ENCODE measurements around the gene ARHGAP28.
"Not testable (repeated sequence)": the region's sequence is repeated elsewhere in the genome, so short reads cannot be mapped to it uniquely, and the experiment has no call there.

Gene ARHGAP28

DNA sequence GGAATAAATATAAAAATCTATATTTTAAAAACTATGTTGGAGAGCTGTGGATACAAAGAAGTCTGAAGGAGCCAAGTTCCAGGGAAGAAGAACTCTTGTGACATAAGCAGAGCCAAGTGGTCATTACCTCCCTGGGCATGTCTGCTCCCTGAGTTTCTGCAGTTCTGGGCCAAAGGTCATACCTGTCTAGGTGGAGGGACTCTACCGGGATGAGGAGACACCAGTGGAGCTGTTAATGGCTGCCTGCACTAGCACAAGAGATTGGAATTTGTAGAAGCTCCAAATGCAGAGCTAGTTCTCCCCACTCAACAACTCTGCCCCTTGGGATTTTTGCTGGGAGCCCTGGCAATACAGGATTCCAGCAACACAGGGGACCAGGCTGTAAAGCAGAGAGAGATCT lies 89.8 kb downstream of the ARHGAP28 start:
- DNase-seq (ENCODE audit: low read depth in 3 of 3) = no peak

- DNase-seq (ENCODE audit: low read depth in 3 of 3) = no peak
Measured at GRCh38 chr18:6820314-6820713, 90.8 kb downstream of the ARHGAP28 start.

DNA sequence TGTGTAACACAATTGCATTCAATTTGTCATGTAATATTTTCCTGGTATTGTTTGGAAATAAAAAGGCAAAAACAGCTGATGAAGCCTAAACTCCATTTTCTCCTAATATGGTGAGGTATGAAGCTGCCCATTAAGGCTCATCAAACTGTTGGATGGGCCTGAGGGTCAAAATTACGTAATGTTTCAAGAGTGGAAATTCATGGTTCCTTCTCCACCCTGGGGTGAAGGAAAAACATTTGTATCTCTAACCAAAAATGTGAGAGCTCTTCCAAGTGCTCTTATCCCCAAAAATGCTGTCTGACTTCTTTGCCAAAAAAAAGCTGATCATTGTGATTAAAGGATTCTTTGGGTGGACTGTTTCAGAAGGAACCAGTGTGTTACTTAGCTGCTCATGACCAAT lies 91.8 kb downstream of the ARHGAP28 start:
- DNase-seq (ENCODE audit: low read depth in 3 of 3) = no peak

DNA sequence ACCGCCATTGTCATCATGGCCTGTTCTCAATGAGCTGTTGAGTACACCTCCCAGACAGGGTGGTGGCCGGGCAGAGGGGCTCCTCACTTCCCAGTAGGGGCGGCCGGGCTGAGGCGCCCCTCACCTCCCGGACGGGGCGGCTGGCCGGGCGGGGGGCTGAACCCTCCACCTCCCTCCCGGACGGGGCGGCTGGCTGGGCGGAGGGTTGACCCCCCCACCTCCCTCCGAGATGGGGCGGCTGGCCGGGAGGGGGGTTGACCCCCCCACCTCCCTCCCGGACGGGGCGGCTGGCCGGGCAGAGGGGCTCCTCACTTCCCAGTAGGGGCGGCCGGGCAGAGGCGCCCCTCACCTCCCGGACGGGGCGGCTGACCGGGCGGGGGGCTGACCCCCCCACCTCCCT lies 97.6 kb downstream of the ARHGAP28 start:
- not testable (repeated sequence) for DNase-seq (ENCODE audit: low read depth in 3 of 3)

DNA sequence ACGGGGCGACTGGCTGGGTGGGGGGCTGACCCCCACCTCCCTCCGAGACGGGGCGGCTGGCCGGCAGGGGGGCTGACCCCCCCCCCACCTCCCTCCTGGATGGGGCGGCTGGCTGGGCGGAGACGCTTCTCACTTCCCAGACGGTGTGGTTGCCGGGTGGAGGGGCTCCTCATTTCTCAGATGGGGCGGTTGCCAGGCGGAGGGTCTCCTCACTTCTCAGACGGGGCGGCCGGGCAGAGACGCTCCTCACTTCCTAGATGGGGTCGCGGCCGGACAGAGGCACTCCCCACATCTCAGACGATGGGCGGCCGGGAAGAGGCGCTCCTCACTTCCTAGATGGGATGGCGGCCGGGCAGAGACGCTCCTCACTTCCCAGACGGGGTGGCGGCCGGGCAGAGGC lies 98.0 kb downstream of the ARHGAP28 start:
- not testable (repeated sequence) for DNase-seq (ENCODE audit: low read depth in 3 of 3)

GRCh38 chr18:6830916-6831315 lies 101.4 kb downstream of the ARHGAP28 start:
- no peak for DNase-seq (ENCODE audit: low read depth in 3 of 3)

DNA sequence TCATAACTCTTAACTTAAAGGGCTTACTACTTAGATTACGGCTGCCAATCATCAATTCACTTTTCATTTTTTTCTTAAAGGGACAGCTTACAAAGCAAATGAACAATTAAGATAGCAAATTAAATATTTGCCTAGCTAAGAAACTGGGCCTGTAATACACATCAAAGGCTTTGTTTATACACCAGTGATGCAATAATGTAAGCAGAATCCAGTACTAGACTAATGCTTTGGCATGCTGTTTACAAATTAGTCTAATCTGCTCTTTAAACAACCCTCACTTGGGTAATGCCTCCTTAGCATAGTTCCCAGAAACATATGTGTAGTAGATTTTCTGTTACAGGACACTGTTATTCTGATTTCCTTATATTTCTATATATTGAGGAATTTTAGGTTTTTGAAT lies 105.8 kb downstream of the ARHGAP28 start:
- DNase-seq (ENCODE audit: low read depth in 3 of 3) = no peak

GRCh38 chr18:6836331-6836730 lies 106.8 kb downstream of the ARHGAP28 start:
- DNase-seq (ENCODE audit: low read depth in 3 of 3) = no peak

GRCh38 chr18:6837904-6838303 lies 108.4 kb downstream of the ARHGAP28 start:
- no peak for DNase-seq (ENCODE audit: low read depth in 3 of 3)

GRCh38 chr18:6842081-6842480 lies 112.6 kb downstream of the ARHGAP28 start:
- no peak for DNase-seq (ENCODE audit: low read depth in 3 of 3)

GRCh38 chr18:6843308-6843707 lies 113.8 kb downstream of the ARHGAP28 start:
- no peak for DNase-seq (ENCODE audit: low read depth in 3 of 3)

- DNase-seq (ENCODE audit: low read depth in 3 of 3) = not testable (repeated sequence)
Measured at GRCh38 chr18:6845521-6845920, 116.0 kb downstream of the ARHGAP28 start.

- no peak for DNase-seq (ENCODE audit: low read depth in 3 of 3)
Measured at GRCh38 chr18:6850396-6850795, 120.9 kb downstream of the ARHGAP28 start.

DNA sequence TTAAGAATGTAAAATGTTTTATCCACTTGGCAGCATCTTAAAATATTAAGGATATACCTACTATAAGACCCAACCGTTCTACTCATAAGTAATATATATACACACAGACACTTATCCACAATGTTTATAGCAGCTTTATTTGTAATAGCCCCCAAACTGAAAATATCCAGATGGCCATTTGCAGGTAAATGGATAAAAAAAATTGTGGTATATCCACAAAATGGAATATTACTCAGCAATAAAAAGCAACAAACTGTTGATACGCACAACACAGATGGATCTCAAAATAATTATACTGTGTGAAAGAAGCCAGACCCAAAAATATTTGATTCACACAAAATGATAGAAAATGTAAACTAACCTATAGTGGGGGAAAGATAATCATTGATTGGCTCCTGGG lies 122.0 kb downstream of the ARHGAP28 start:
- DNase-seq (ENCODE audit: low read depth in 3 of 3) = no peak

DNA sequence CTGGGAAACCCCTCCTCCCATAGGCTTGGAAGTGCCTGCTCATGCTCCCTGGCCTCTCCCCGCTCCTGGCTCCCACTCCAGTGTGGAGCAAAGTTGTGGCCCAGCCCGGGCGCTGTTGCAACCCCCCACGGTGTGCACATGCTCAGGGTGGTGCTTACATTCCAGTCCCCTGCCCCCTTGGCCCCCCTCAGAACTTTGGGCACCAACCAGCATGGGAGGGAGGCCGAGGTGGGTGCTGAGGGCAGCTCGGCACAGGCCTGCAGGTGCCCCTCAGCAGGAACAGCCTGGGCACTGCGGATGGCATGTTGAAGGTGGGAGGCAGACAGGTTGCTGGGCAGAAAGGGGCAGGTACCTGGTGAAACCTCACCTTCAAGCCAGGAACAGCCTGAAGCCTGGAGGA lies 125.3 kb downstream of the ARHGAP28 start:
- DNase-seq (ENCODE audit: low read depth in 3 of 3) = no peak

DNA sequence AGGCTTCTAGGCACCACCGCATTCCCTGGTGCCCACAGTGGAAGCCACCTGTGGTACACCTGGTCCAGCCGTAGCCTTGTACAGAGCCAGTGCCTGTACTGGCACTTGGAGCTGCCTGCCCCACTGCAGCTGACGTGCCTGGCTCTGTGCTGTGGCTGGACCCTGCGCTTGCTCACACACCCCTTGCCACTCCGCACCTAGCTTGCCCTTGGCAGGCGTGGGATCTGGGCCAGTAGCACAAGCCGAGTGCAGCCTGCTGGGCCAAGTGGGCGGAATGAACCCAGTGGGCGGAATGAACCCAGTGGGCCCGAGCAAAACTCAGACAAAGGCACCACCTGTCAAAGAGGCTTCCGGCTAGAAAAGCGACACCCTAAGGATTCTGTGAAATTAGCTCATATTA lies 126.3 kb downstream of the ARHGAP28 start:
- DNase-seq (ENCODE audit: low read depth in 3 of 3) = no peak

DNA sequence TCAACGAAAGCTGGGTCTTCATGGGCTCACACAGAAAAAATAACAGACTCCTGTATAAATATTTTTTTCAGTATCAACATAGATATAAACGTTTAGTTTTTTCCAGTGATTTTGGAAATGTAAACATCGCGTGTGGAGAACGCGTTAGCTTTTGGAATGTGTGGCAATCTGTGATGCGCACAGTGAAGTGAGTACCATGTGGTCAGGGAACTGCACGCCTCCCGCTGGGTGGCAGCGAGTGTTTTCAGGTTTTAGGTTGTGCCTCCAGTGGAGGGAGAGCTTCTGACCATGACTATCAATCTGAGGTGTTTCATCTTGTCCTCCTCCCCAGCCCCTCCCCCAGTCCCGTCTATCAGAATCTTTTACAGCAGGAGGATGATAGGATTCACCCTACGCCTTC lies 127.8 kb downstream of the ARHGAP28 start:
- DNase-seq (ENCODE audit: low read depth in 3 of 3) = no peak

GRCh38 chr18:6859676-6860422 lies 130.3 kb downstream of the ARHGAP28 start:
- no peak for DNase-seq (ENCODE audit: low read depth in 3 of 3)

GRCh38 chr18:6860804-6861448 lies 131.4 kb downstream of the ARHGAP28 start:
- no peak for DNase-seq (ENCODE audit: low read depth in 3 of 3)

- DNase-seq (ENCODE audit: low read depth in 3 of 3) = no peak
Measured at GRCh38 chr18:6865251-6865650, 135.7 kb downstream of the ARHGAP28 start.

- no peak for DNase-seq (ENCODE audit: low read depth in 3 of 3)
Measured at GRCh38 chr18:6866552-6867085, 137.1 kb downstream of the ARHGAP28 start.

DNA sequence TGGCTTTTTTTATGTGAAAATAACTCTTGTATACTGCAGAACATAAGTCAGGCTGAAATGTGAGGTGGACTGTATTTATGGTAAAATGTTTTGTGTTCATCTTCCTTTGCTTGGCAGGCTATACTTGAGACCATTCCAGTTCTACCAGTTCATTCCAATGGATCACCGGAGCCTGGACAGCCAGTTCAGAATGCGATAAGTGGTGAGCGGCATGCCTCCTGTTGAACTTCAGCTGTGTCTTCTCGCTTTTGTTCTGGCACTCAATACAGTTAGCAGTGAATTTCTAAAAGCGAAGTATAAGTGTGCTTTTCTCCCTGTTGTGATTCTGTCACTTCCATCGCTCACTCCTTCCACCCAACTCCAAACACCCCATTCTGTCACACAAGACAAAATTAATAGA lies 138.5 kb downstream of the ARHGAP28 start:
- DNase-seq (ENCODE audit: low read depth in 3 of 3) = no peak

GRCh38 chr18:6871566-6871965 lies 142.1 kb downstream of the ARHGAP28 start:
- no peak for DNase-seq (ENCODE audit: low read depth in 3 of 3)
